SK-N-SH treated with all-trans-retinoic acid at 6 μM for 48 hours (cell line): ENCODE measurements around the gene RTN4IP1.

Experiments used
- ARNTL ChIP-seq: fragments of 450-650 bp; formaldehyde crosslinking; IDR thresholded peaks from 2 replicates; pipeline ENCODE4 v1.5.0; 2020; ENCODE audit warnings: low read depth, mild to moderate bottlenecking, moderate library complexity, borderline replicate concordance
- CSRNP3 ChIP-seq: fragments of 250-450 bp; sonication (Bioruptor Pico); IDR thresholded peaks from 2 replicates; pipeline ENCODE4 v1.5.1; 2021; ENCODE audit warnings: mild to moderate bottlenecking, moderate library complexity
- PPARA ChIP-seq: fragments of 250-450 bp; sonication (Bioruptor Pico); IDR thresholded peaks from 2 replicates; pipeline ENCODE4 v1.5.0; 2020; ENCODE audit warnings: mild to moderate bottlenecking, borderline replicate concordance
- SNAI2 ChIP-seq: fragments of 250-450 bp; sonication (Bioruptor Pico); IDR thresholded peaks from 2 replicates; pipeline ENCODE4 v1.5.0; 2020; ENCODE audit warnings: mild to moderate bottlenecking, moderate library complexity
- ZFP30 ChIP-seq: fragments of 450-650 bp; formaldehyde crosslinking; IDR thresholded peaks from 2 replicates; pipeline ENCODE4 v1.5.0; 2022; ENCODE audit warnings: mild to moderate bottlenecking, moderate library complexity

DNA sequence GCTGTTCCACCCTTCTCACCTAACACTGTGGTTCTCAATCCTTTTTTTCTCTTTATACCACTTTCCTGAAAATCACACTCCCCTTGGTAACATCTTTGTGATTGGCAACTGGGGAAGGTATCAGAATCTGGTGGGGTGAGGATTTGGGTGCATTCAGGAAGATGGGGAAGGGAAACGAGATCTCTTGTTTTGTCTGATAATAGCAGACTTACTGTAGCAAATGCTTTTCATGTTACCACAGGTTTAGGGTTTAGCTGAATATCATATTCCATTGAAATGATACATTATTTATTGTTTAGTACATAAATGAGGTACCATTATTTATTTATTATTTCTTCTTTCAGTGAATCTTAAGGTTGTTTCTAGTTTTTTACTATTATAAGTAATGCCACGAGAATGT lies 100.8 kb downstream of the RTN4IP1 start:
- TF ChIP-seq ARNTL (no peak), SNAI2 (CRISPR knock-in tag) (no peak), ZFP30 (no peak), CSRNP3 (CRISPR knock-in tag) (no peak), PPARA (CRISPR knock-in tag) (no peak)
